ENCODE results near the gene BOD1L1.

BOD1L1 gene

GRCh38 chr4:13640149-13640940, 12.8 kb upstream of the BOD1L1 start:
- no peak for TF ChIP-seq SIN3A (IDR thresholded peaks at IDR 0.05; ENCODE audit: borderline replicate concordance, insufficient read depth, low read length)
- no peak for TF ChIP-seq TAF1 (IDR thresholded peaks at IDR 0.05; ENCODE audit: borderline replicate concordance, insufficient read depth, low read length)
- TF ChIP-seq FOXP2 (optimal IDR thresholded peaks at IDR 0.05; ENCODE audit: borderline replicate concordance, extremely low read depth, extremely low read length, insufficient read depth), result no peak
- TF ChIP-seq REST (IDR thresholded peaks at IDR 0.05; ENCODE audit: insufficient read depth in 1 of 2, low read depth in 2 of 2, low read length in 2 of 2), result no peak
- no peak for TF ChIP-seq POLR2AphosphoS5 (IDR thresholded peaks at IDR 0.05; ENCODE audit: low read depth, low read length)

- TF ChIP-seq TAF1 (IDR thresholded peaks at IDR 0.05; ENCODE audit: borderline replicate concordance, insufficient read depth, low read length) (no peak), POLR2AphosphoS5 (IDR thresholded peaks at IDR 0.05; ENCODE audit: low read depth, low read length) (no peak), FOXP2 (optimal IDR thresholded peaks at IDR 0.05; ENCODE audit: borderline replicate concordance, extremely low read depth, extremely low read length, insufficient read depth) (no peak), SIN3A (IDR thresholded peaks at IDR 0.05; ENCODE audit: borderline replicate concordance, insufficient read depth, low read length) (no peak), REST (IDR thresholded peaks at IDR 0.05; ENCODE audit: insufficient read depth in 1 of 2, low read depth in 2 of 2, low read length in 2 of 2) (no peak)
Measured at GRCh38 chr4:13635286-13635799, 7.8 kb upstream of the BOD1L1 start.

GRCh38 chr4:13633671-13634070, 6.1 kb upstream of the BOD1L1 start:
- TF ChIP-seq REST (IDR thresholded peaks at IDR 0.05; ENCODE audit: insufficient read depth in 1 of 2, low read depth in 2 of 2, low read length in 2 of 2) (no peak), TAF1 (IDR thresholded peaks at IDR 0.05; ENCODE audit: borderline replicate concordance, insufficient read depth, low read length) (no peak), FOXP2 (optimal IDR thresholded peaks at IDR 0.05; ENCODE audit: borderline replicate concordance, extremely low read depth, extremely low read length, insufficient read depth) (no peak), SIN3A (IDR thresholded peaks at IDR 0.05; ENCODE audit: borderline replicate concordance, insufficient read depth, low read length) (no peak), POLR2AphosphoS5 (IDR thresholded peaks at IDR 0.05; ENCODE audit: low read depth, low read length) (no peak)

GRCh38 chr4:13627178-13627605, 333 bp downstream of the BOD1L1 start:
- TF ChIP-seq SIN3A (IDR thresholded peaks at IDR 0.05; ENCODE audit: borderline replicate concordance, insufficient read depth, low read length) (no peak), TAF1 (IDR thresholded peaks at IDR 0.05; ENCODE audit: borderline replicate concordance, insufficient read depth, low read length) (no peak)

- TF ChIP-seq TAF1 (IDR thresholded peaks at IDR 0.05; ENCODE audit: borderline replicate concordance, insufficient read depth, low read length) (no peak), POLR2AphosphoS5 (IDR thresholded peaks at IDR 0.05; ENCODE audit: low read depth, low read length) (no peak), SIN3A (IDR thresholded peaks at IDR 0.05; ENCODE audit: borderline replicate concordance, insufficient read depth, low read length) (no peak), FOXP2 (optimal IDR thresholded peaks at IDR 0.05; ENCODE audit: borderline replicate concordance, extremely low read depth, extremely low read length, insufficient read depth) (no peak), REST (IDR thresholded peaks at IDR 0.05; ENCODE audit: insufficient read depth in 1 of 2, low read depth in 2 of 2, low read length in 2 of 2) (no peak)
Measured at GRCh38 chr4:13626492-13627177, 890 bp downstream of the BOD1L1 start.
